ENCODE measurements around the gene MT4. TPM values are rescaled to one million over a fixed set of nuclear protein-coding genes. Genes with fewer than 3 reads are reported as not detected.

MT4 gene
- total RNA-seq, 1 donor from 2014 or later, result not detected

DNA sequence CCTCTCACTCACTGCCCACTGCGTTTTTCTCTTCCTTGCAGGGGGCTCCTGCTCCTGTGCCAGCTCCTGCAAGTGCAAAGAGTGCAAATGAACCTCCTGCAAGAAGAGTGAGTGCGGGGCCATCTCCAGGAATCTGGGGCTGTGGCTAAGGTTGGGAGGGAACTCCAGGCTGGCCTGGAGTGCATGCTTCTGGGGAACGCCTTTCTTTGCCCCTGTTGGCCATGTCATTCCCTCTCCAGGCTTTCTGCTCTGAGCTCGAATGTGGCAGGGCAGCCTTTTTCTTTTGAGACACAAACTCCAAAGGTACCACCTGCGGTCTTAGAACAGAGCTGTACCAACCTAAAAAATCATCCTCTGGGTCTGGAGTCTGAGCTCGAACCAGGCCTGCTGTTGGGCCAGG, 53.3 kb downstream of the MT4 start:
- no peak for DNase-seq (ENCODE audit: extremely low read depth, low read depth, low spot score)

Other genes starting within 250 kb of the MT4 start
- 113 and 116 TPM in 2 replicates for gene AMFR, start 139.5 kb upstream of the MT4 start, total RNA-seq
- gene NUDT21, start 113.7 kb upstream of the MT4 start, total RNA-seq, result 33.8 and 67.9 TPM in 2 replicates
- gene OGFOD1, start 113.5 kb upstream of the MT4 start, total RNA-seq, result 30.8 and 60.5 TPM in 2 replicates
- gene BBS2, start 45.0 kb upstream of the MT4 start, total RNA-seq, result 37.2 and 37.5 TPM in 2 replicates
- not detected in 2 replicates for gene MT3, start 24.5 kb downstream of the MT4 start, total RNA-seq
- 281 and 297 TPM in 2 replicates for gene MT2A, start 43.5 kb downstream of the MT4 start, total RNA-seq
- gene MT1E, start 60.7 kb downstream of the MT4 start, total RNA-seq, result 15.1 and 105 TPM in 2 replicates
- gene MT1M, start 67.6 kb downstream of the MT4 start, total RNA-seq, result not detected in 2 replicates
- 16.4 TPM in 1 of 2 replicates, not detected in the other for gene MT1A, start 73.6 kb downstream of the MT4 start, total RNA-seq
- gene MT1B, start 86.8 kb downstream of the MT4 start, total RNA-seq, result not detected in 2 replicates
- 1.7 TPM in 1 of 2 replicates, not detected in the other for gene MT1F, start 92.9 kb downstream of the MT4 start, total RNA-seq
- not detected in 2 replicates for gene MT1G, start 103.0 kb downstream of the MT4 start, total RNA-seq
- not detected in 2 replicates for gene MT1H, start 104.7 kb downstream of the MT4 start, total RNA-seq
- 2.2 and 6.9 TPM in 2 replicates for gene MT1X, start 117.4 kb downstream of the MT4 start, total RNA-seq
- 55.6 and 57.0 TPM in 2 replicates for gene NUP93, start 165.1 kb downstream of the MT4 start, total RNA-seq

Data from glomerular endothelial cell (primary cell).